UCSD-AML1 (cell line): ENCODE data around the gene TIMM13.

ENCODE experiments used
- DNase-seq: peaks from one replicate; lab custom pipeline; 2025; ENCODE audit not compliant: unreplicated experiment; lab: John Stamatoyannopoulos, UW

TIMM13 gene

DNA sequence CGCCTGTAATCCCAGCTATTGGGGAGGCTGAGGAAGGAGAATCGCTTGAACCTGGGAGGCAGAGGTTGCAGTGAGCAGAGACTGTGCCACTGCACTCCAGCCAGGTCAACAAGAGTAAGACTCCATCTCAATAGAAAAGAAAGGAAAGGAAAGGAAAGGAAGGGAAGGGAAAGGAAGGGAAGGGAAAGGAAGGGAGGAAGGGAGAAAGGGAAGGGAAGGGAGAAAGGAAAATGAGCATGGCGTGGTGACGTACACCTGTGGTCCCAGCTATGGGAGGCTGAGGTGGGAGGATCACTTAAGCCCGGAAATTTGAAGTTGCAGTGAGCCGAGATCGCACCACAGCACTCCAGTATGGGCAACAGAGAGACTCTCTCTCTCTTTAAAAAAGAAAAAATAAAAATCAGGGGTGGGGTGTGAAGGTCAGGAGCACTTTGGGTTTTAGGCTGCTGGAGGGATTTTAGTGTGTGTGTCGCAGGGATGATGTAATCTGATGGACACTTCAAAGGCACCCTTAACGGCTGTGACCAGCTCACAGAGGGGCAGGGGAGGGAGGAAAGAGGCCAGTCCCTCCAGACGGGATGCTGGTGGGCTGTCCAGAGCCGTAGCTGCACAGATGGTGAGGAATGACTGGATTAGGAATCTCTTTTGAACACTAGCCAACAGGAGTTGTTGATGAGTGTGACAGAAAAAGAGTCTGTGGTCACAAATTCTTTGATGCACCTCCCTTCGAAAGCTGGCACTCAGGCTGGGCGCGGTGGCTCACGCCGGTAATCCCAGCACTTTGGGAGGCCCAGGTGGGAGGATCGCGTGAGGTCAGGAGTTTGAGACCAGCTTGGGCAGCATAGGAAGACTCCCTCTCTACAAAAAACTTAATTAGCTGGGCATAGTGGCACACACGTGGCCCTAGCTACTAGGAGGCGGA lies 39.8 kb downstream of the TIMM13 start:
- no peak for DNase-seq

DNA sequence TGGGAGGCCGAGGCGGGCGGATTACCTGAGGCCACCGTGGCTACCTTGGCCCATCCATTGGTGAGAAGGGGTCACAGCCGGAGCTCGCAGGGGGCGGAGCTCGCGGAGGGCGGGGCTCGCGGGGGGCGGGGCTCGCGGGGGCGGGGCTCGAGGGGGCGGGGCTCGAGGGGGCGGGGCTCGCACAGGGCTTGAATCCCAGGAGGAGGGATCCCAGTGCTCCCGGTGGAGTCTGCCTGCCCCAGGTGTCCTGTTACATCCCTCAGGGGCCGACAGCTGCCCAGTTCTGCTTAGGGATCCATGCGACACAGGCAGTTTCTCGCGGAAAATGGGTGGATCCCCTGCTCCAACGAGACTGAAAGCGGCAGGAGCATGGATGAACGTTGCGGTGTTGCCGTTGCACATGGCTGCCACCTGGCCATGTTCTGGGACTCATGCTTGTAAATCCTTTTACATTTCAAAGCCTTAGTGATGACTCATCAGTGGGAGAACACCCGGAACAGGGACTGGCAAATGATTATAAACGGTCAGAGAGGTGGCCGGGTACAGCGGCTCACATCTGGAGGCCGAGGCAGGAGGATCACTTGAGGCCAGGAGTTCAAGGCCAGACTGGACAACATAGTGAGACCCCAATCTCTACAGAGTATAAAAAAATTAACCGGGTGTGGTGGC lies 42.2 kb downstream of the TIMM13 start:
- DNase-seq = no peak

DNA sequence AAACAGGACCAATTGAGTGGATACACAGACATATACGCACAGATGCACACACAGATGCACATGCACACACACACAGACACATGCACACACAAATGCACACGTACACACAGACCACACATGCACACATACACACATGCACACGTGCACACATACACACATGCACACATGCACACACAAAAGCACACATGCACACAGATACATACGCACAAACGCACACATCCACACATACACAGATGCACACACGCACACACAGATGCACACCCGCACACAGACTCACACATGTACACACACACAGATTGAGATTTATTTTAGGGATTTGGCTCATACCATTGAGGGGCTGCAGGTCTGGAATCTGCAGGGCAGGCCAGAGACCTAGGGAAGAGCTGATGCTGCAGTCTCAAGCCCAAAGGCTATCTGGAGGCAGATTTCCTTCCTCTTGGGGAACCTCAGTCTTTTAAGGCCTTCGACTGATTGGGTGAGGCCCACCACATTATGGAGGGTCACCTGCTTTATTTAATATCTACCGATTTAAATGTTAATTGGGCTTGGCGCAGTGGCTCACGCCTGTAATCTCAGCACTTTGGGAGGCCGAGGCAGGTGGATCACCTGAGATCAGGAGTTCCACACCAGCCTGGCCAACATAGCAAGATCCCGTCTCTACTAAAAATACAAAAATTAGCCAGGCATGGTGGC lies 44.7 kb downstream of the TIMM13 start:
- DNase-seq = no peak

DNA sequence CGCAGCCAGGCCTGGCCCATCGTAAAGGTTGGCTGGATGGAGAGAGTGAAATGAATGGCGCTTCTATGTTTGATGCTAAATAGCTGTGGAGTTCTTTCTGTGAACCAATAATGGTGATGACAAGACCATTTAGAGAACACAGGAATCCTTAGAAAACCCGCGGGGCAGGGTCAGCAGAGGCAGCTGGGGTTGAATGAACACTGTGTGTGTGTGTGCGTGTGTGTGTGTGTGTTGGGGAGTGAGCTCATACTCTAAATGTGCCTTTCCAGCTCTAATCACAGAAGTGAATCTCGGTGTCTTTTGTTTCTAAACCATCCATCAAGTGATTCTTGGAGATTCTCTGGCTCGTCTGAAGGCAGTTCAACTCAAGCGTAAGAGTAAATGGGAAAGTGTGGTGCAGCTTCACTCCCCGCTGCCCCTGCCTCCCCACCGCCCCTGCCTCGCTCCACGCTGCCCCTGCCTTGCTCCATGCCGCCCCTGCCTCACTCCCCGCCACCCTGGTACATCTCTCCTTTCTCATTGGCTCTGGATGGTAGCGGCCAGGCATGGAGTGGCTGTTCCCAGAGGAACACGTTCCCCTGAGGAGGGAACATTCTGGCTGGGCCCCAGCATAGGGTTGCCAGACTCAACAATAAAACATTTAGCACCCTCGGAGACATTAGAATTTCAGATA lies 46.1 kb downstream of the TIMM13 start:
- no peak for DNase-seq

DNA sequence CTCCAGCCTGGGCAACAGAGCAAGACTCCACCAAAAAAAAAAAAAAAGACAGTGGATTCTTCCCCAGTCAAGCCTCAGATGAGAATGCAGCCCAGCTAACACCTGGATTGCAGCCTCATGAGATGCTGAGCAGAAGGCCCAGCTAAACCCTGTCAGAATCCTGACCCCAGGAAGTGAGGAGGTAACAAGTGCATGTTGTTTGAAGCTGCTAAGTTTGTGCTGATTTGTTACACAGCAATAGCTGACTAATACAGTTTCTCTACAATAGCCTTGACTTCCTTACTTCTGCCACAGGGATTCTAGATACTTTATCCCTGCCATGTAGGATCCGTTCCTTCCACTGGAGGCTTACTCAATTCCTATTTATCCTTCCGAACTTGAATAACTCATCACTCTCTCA lies 46.8 kb downstream of the TIMM13 start:
- no peak for DNase-seq

DNA sequence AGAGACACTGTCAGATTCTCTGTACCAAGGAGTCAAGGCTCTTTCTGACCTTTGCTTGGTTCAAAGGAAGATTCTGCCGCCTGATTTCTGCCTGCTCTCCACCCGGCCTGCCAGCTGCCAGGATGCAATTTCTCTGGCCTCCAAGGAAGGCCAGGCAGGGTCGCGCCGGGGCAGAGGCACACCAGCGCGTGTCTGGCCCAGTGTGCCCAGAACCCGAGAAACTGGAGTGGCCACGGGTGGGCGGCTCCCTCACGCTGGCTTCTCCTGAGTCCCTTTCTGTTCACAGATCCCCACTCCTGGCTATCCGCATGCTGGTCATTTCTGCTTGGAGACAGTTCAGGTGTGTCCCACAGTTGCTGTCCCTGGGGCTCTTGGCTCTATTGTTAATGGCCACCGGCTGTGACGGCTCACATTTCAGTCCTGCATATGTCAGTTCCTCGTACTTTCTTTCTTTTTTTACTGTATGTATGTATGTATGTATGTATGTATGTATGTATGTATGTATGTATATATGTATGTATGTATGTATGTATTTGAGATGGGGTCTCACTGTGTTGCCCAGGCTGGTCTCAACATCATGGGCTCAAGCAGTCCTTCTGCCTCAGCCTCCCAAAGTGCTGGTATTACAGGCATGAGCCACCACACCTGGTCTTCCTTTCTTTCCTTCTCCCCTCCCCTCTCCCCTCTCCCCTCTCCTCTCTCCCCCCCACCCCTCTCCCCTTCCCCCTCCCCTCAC lies 50.4 kb downstream of the TIMM13 start:
- DNase-seq = no peak
